ENCODE results near the gene IL21R.

GRCh38 chr16:27483624-27484023 lies 81.7 kb downstream of the IL21R start:
- TF ChIP-seq CTCF (IDR thresholded peaks at IDR 0.05): no peak
- TF ChIP-seq POLR2AphosphoS5 (IDR thresholded peaks at IDR 0.05): no peak

Measured in suprapubic skin (tissue), 3 donors.